Immature natural killer cell (primary cell): ENCODE measurements around the gene MXI1. TPM values are rescaled to one million over a fixed set of nuclear protein-coding genes. Genes with fewer than 3 reads are reported as not detected.
A peak's percentile ranks its signal among the peaks of the same experiment; 100 is the strongest.

Experiments used
- DNase-seq, 3 donors: peaks; one replicate each; pipeline ENCODE4 v3.0.0; 2022; ENCODE audit warnings: mixed read lengths in 1 of 3
- H3K27ac Mint-ChIP-seq, 6 donors: one replicate each; pipeline ENCODE4 v1.8.0; 2020; ENCODE audit warnings: mixed read lengths in 6 of 6, mild to moderate bottlenecking in 5 of 6, inconsistent platforms in 4 of 6, moderate library complexity in 3 of 6
- H3K27me3 Mint-ChIP-seq, 3 donors: one replicate each; pipeline ENCODE4 v1.8.0; 2020 to 2021; ENCODE audit warnings: low read depth in 3 of 3, mild to moderate bottlenecking in 3 of 3, mixed read lengths in 3 of 3, moderate library complexity in 3 of 3, inconsistent platforms in 1 of 3
- H3K36me3 Mint-ChIP-seq, 3 donors: one replicate each; pipeline ENCODE4 v1.8.0; 2020; ENCODE audit warnings: mixed read lengths in 3 of 3, inconsistent platforms in 2 of 3, mild to moderate bottlenecking in 2 of 3
- H3K4me1 Mint-ChIP-seq, 2 donors: one replicate each; pipeline ENCODE4 v1.8.0; 2020; ENCODE audit warnings: inconsistent platforms in 2 of 2, mild to moderate bottlenecking in 2 of 2, mixed read lengths in 2 of 2, moderate library complexity in 1 of 2
- H3K4me3 Mint-ChIP-seq, 5 donors: one replicate each; pipeline ENCODE4 v1.8.0; 2020; ENCODE audit warnings: mild to moderate bottlenecking in 5 of 5, mixed read lengths in 5 of 5, inconsistent platforms in 3 of 5, moderate library complexity in 3 of 5
- H3K9me3 Mint-ChIP-seq, 6 donors: one replicate each; pipeline ENCODE4 v1.8.0; 2020; ENCODE audit warnings: mild to moderate bottlenecking in 6 of 6, mixed read lengths in 6 of 6, inconsistent platforms in 4 of 6, moderate library complexity in 3 of 6
- polyA plus RNA-seq, 3 donors: library from polyadenylated mRNA; unstranded; fragments of 300-500 nt; fragmentation: Illumina TruSeq; gene quantifications; one replicate each; pipeline ENCODE4 v1.2.3, GENCODE V29; 2021

Gene MXI1
- polyA plus RNA-seq, 3 donors from 2014 or later, result 7.1 to 11.4 (median 9.7) TPM

DNA sequence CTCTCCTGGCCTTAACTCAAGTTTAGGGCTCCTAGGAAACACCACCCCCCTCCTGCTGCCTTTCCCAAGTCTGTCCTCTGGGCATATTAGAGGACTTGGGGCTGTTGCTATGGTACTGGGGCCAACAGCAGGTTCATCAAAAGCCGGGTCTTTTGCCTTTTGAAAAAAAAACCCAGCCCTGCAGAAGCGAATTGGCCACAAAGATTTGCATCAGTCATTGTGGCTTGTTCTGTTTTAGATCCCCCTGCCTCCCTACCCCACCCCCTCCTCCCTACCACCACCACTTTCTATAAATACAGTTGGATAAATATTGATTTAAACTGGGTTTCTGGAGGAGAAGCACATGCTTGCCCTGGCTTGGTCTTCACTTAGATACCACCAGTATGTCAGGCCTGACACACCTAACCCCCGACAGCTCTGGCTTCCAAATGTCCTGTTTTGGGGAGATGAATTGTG lies 7.0 kb downstream of the MXI1 start:
- Mint-ChIP-seq H3K27me3 (peaks cover 18 to 36% (median 21%) of the 10 kb centered on the region in 3 donors), H3K27ac (no peak overlapping the region), H3K4me3 (no peak overlapping the region), H3K36me3 (peaks cover 0 to 4% (median 3%) of the 10 kb centered on the region in 3 donors), H3K4me1 (peaks cover 23 to 26% of the 10 kb centered on the region in 2 donors), H3K9me3 (peaks cover 0 to 7% (median 0%) of the 10 kb centered on the region in 6 donors)
- no peak for DNase-seq

DNA sequence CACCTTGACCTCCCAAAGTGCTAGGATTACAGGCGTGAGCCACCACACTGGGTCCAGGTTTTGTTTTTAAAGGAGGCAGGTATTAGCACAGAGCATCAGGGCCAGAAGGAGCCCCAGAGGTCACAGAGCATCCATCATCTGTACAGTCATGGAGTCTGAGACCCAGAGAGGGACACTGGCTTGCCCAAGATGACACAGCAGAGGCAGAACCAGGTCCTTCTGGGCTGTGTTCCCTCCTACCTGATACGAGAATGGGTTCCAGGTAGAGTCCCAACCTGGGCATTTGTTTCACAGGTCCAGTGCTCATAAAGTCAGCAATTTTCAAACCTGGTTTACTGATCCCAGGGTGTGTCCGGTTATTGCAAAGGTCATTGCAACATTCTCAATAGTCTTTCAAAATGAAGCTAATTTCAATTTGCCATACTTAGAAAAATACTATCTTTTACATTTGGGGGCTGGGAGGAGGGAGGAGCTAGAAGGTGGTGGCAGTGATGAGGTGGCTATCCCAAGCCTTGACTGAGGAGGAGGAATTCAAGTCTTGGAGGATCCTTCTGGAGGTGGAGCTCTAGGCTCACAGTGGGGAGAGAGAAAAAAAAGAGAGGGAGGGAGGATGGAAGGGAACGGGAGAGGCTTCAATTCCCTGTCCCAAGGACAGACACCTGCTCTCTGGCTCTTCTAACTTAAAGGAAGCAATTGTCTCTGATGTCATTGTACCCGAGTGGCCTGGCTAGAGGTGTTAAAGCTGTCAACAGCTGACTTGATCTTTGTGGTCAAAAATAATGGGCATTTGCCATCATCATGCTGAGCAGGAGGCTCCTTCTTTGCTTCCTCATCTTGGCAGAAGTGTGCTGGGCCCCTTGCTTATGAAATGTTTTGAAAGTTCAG lies 8.1 kb downstream of the MXI1 start:
- Mint-ChIP-seq H3K27me3 (peaks cover 15 to 32% (median 16%) of the 10 kb centered on the region in 3 donors), H3K4me1 (peaks cover 17 to 19% of the 10 kb centered on the region in 2 donors), H3K4me3 (no peak overlapping the region), H3K36me3 (peaks cover 0 to 4% (median 3%) of the 10 kb centered on the region in 3 donors), H3K27ac (peak overlapping the region in 1 of 6 donors; percentile 24), H3K9me3 (peaks cover 0 to 5% (median 0%) of the 10 kb centered on the region in 6 donors)
- DNase-seq, result no peak

DNA sequence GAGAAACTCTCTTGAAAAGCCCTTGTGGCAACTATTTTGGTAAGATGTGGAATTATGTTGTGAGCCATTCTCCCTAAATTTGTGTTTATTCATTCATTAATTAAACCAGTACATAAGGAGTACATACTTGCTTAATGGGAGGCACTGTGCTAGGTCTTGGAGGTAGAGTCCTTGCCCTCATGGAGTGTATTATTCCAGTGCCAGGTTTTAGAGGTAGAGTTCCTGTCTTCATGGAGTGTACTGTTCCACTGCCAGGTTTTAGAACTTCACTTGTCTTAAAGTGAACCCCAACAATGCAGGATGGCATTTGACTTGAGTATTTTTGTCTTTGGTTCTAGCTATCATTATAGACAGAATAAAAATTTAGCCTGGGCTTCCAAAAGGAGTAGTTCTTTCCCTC lies 8.8 kb downstream of the MXI1 start:
- peaks cover 10 to 25% (median 12%) of the 10 kb centered on the region in 3 donors for H3K27me3 Mint-ChIP-seq
- peaks cover 0 to 4% (median 3%) of the 10 kb centered on the region in 3 donors for H3K36me3 Mint-ChIP-seq
- DNase-seq, result no peak
- H3K9me3 Mint-ChIP-seq, result peaks cover 0 to 4% (median 0%) of the 10 kb centered on the region in 6 donors
- peaks cover 12 to 13% of the 10 kb centered on the region in 2 donors for H3K4me1 Mint-ChIP-seq
- H3K27ac Mint-ChIP-seq, result no peak overlapping the region
- no peak overlapping the region for H3K4me3 Mint-ChIP-seq

DNA sequence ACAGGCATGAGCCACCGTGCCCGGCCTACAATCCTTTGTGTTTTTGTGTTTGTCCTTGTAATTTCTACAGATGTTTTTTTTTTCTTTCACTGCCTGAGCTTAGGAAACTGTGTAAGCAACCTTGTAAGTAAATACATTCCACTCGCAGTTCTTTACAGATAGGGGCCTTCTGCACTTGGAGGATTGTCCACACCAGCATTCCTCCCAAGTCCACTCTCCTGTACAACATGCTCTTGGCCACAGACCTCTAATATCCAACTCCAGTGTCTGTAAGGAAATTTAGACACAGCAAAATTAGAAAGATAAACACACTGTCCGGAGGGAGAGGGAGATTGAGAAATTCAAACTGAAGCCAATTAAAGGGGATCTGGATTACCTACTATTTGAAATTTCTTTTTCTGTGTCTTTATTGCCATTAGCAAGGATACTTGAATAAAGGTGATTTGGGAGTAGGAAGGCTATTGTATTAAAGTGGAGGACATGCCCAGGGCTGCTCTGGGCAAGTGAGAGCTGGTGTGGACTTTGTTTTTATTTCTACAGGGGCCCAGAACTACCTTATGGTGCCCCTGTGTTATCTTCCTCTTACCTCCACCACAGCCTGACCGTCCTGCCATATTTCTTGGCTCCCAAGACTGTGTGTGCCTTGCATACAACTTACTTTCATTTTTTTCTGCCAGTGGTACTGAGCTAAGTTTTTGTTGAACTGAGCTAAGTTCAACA lies 9.7 kb downstream of the MXI1 start:
- Mint-ChIP-seq H3K27ac (no peak overlapping the region), H3K27me3 (peaks cover 3 to 31% (median 12%) of the 10 kb centered on the region in 3 donors), H3K4me1 (peaks cover 10 to 12% of the 10 kb centered on the region in 2 donors), H3K36me3 (peaks cover 0 to 4% (median 3%) of the 10 kb centered on the region in 3 donors), H3K9me3 (peaks cover 0 to 4% (median 0%) of the 10 kb centered on the region in 6 donors), H3K4me3 (no peak overlapping the region)
- DNase-seq, result no peak

DNA sequence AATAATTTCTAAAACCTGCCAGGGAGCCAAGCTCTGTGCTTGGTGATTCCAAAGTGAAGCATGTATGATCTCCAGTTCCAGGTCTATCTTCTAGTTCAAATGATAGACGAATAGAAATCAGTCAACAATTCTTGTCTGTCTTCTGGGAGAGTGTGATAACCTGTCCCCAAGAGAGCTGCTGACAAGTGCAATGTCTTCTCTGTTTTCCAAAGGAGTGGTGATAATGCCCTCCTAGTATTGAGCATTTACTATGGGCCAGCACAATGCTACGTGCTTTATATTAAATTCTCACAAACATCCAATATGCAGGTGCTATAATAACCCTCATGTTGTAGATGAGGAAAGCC lies 10.2 kb downstream of the MXI1 start:
- Mint-ChIP-seq H3K27me3 (peaks cover 3 to 32% (median 12%) of the 10 kb centered on the region in 3 donors), H3K27ac (no peak overlapping the region), H3K4me3 (no peak overlapping the region), H3K36me3 (peaks cover 0 to 4% (median 3%) of the 10 kb centered on the region in 3 donors), H3K4me1 (peaks cover 8 to 12% of the 10 kb centered on the region in 2 donors), H3K9me3 (peaks cover 0 to 4% (median 0%) of the 10 kb centered on the region in 6 donors)
- no peak for DNase-seq

DNA sequence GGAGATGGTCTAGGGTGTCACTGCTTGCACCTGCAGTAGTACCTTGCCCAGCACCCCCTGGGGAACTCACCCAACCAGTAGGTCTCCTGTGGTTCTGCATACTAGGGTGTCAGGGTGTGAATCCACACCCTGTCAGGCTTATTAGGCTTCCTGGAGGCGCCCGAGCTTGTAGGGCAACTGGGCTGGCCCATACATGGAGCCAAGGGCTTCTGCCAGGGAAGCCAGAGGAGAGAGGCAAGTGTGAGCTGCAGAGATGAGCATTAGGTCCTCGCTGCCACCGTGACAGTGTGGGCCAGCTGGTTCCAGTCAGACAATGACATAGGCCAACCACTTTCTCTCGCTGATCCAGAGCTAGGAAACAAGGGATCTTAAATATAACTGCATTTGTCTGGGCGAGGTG lies 11.2 kb downstream of the MXI1 start:
- Mint-ChIP-seq H3K9me3 (no peaks in the 10 kb centered on the region), H3K4me3 (no peak overlapping the region), H3K27ac (no peak overlapping the region), H3K4me1 (peaks cover 8 to 12% of the 10 kb centered on the region in 2 donors), H3K27me3 (peaks cover 3 to 25% (median 13%) of the 10 kb centered on the region in 3 donors), H3K36me3 (peaks cover 0 to 4% (median 3%) of the 10 kb centered on the region in 3 donors)
- DNase-seq, result no peak

DNA sequence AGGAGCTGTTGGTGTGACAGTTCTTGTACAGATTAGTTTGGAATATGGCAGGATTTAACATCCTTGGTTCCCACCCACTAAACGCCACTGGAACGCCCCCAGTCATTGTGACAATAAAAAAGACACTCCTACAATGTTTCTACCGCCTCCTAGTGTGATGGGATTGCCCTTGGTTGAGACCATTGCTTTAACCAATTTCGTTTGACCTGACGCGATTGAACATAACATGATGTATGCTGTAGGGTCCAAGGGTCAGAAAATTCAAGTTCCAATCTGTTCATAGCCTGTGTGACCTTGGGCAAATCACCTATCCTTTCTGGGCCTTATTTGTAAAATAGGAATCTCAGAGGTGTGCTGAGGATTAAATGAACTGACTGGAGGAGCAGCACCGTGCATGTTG lies 12.5 kb downstream of the MXI1 start:
- DNase-seq, result no peak
- peaks cover 8 to 12% of the 10 kb centered on the region in 2 donors for H3K4me1 Mint-ChIP-seq
- peak overlapping the region in 1 of 6 donors; percentile 23 for H3K27ac Mint-ChIP-seq
- peaks cover 5 to 30% (median 16%) of the 10 kb centered on the region in 3 donors for H3K27me3 Mint-ChIP-seq
- no peaks in the 10 kb centered on the region for H3K9me3 Mint-ChIP-seq
- H3K4me3 Mint-ChIP-seq, result no peak overlapping the region
- peaks cover 0 to 4% (median 3%) of the 10 kb centered on the region in 3 donors for H3K36me3 Mint-ChIP-seq

DNA sequence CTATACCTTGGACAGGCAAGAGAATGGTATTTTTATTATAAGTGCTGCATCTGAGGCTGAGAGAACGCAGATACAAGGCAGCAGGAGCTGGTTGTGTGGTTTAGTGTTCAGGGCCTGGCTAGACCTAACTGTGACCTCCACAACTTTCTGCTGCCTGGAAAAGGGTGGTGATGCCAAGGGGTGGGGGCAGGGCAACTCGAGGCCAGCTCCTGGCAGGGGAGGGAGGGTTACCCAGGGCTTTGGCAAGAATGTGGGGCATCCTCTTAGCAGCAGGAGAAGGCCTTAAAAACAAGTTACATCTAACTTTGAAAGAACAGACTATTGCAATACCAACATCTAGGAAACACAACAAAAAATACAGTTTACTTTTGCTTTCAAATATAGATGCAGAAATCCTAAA lies 13.0 kb downstream of the MXI1 start:
- DNase-seq, result no peak
- H3K4me1 Mint-ChIP-seq, result peaks cover 11 to 18% of the 10 kb centered on the region in 2 donors
- peak overlapping the region in 1 of 6 donors; percentile 23 for H3K27ac Mint-ChIP-seq
- peaks cover 8 to 27% (median 16%) of the 10 kb centered on the region in 3 donors for H3K27me3 Mint-ChIP-seq
- peaks cover 0 to 4% (median 3%) of the 10 kb centered on the region in 3 donors for H3K36me3 Mint-ChIP-seq
- H3K4me3 Mint-ChIP-seq, result no peak overlapping the region
- no peaks in the 10 kb centered on the region for H3K9me3 Mint-ChIP-seq

DNA sequence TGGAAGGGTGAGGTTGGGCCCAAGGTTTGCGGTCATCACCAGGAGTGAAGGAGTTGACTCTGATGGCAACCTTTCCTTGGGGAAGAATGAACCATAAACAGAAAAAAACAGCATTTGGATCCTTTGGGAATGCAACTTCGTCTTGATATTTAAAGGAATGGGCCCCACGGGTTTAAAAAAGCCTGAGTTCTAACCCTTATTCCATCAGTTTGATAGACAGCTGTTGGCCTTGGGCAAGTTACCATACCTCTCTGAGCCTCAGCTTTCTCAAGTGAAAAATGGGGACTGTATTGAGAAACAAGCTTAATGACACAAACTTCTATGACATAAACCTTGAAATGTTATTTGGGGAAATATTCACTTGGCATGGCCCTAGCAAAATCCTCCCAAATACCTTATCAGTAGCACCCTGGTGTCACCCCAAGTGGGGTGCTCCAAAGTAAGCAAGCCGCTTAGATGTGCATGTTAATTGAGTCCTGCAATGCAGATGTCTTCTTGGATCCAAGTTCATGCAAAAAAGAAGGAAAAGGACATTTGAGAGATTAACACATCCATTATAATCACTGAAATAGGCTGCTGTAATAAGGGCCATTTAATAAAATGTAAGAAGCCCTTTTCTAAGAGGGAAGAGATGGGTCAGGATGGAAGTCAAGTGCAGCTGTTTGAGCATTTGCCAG lies 13.8 kb downstream of the MXI1 start:
- H3K27me3 Mint-ChIP-seq, result peaks cover 11 to 24% (median 13%) of the 10 kb centered on the region in 3 donors

DNA sequence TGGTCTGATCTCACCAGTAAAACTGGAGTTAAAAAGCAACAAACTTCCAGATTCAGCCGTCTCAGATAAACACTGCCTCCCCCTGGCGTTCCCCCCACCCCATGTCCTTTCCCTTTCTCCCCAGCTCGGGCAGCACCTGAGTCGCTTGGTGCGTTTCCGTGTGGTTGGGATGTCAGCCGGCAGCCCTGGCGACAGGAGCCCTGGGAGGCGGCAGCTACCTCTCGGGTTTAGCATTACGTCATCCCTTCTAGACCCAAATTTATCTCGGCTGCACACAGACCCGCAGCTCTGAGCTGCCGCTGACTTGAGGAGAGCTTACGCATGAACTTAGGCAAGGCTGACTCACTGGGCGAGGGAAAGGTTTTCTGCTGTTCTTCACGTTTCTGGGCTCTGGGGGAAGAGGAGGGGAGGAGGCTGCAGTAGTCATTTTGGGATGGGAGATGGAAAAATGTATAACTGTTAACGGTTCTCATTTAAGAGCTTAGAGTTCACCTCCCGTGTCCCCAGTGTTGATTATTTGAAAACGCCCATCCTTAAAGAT lies 14.4 kb downstream of the MXI1 start:
- peaks cover 11 to 27% (median 12%) of the 10 kb centered on the region in 3 donors for H3K27me3 Mint-ChIP-seq
- H3K4me3 Mint-ChIP-seq, result peak overlapping the region in 2 of 5 donors; percentile 22 to 44
- no peaks in the 10 kb centered on the region for H3K9me3 Mint-ChIP-seq
- peaks cover 14 to 21% of the 10 kb centered on the region in 2 donors for H3K4me1 Mint-ChIP-seq
- no peak overlapping the region for H3K27ac Mint-ChIP-seq
- no peaks in the 10 kb centered on the region for H3K36me3 Mint-ChIP-seq
- DNase-seq, result peak in 1 of 3 donors; percentile 50

More for the DNA sequence above, 13.8 kb downstream of the MXI1 start:
- Mint-ChIP-seq H3K27ac (no peak overlapping the region), H3K9me3 (no peaks in the 10 kb centered on the region), H3K36me3 (no peaks in the 10 kb centered on the region), H3K4me1 (peaks cover 14 to 21% of the 10 kb centered on the region in 2 donors), H3K4me3 (no peak overlapping the region)
- no peak for DNase-seq

DNA sequence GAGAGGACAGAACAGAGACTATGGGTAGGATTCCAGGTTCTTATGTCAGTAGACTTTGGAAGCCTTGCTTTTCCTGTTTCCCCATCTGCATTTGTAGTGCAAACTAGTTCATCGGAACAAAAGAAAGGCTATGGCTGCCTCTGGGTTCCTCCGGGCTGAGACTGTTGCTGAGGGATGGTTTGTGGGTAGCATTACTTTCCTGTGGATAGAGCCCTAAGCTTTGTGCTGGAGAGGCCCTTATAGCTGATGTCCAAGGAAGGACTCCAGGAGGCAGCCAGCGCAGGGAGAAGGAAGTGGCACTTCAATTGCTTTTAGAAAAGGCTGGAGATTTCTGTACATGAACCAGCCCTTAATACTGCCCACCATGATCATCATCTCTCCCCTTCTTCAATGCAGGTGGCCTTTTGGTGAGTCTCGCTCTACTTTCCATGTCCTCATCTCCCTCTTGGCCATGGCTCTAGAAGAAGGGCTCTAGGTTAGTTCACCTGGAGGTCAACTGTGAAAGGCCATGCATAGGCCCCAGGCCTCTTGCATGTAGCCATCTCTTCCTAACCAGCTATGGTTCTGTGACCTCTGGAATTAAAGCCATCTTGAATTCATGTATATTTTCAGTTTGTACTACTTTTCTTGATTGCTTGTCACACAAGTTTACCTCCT lies 15.4 kb downstream of the MXI1 start:
- H3K4me3 Mint-ChIP-seq, result no peak overlapping the region
- no peaks in the 10 kb centered on the region for H3K9me3 Mint-ChIP-seq
- no peaks in the 10 kb centered on the region for H3K36me3 Mint-ChIP-seq
- DNase-seq, result no peak
- H3K4me1 Mint-ChIP-seq, result peaks cover 20 to 26% of the 10 kb centered on the region in 2 donors
- H3K27me3 Mint-ChIP-seq, result peaks cover 12 to 25% (median 16%) of the 10 kb centered on the region in 3 donors
- H3K27ac Mint-ChIP-seq, result no peak overlapping the region

DNA sequence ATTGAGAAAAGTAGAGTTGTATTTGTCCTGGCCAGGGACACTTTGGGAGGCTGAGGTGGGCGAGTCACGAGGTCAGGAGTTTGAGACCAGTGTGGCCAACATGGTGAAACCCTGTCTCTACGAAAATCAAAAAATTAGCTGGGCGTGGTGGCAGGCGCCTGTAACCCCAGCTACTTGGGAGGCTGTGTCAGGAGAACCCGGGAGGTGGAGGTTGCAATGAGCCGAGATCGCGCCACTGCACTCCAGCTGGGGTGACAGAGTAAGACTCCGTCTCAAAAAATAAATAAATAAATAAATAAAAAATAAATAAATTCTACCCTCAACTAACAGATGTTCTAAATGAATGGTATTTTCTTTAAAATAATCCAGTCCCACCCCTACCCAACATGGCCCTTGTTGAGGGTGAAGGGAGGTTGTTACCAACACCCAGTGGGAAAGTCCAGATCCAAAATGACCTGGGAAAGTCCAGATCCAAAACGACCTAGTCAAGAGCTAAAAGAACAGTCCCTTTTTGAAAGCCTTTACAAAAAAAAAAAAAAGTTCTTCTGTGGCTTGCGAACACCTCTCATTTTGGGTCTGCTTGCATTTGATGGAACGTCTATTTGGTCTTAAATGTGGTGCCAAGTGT lies 16.0 kb downstream of the MXI1 start:
- Mint-ChIP-seq H3K27ac (no peak overlapping the region), H3K4me3 (peak overlapping the region in 3 of 5 donors; percentile 29 to 65 (median 40)), H3K9me3 (no peaks in the 10 kb centered on the region), H3K4me1 (peaks cover 22 to 27% of the 10 kb centered on the region in 2 donors), H3K36me3 (no peaks in the 10 kb centered on the region), H3K27me3 (peaks cover 9 to 25% (median 18%) of the 10 kb centered on the region in 3 donors)
- DNase-seq, result no peak
